ENCODE results near the gene MACROD2.
A peak's percentile ranks its signal among the peaks of the same experiment; 100 is the strongest.
"Not testable (repeated sequence)": the region's sequence is repeated elsewhere in the genome, so short reads cannot be mapped to it uniquely, and the experiment has no call there.

The MACROD2 gene

DNA sequence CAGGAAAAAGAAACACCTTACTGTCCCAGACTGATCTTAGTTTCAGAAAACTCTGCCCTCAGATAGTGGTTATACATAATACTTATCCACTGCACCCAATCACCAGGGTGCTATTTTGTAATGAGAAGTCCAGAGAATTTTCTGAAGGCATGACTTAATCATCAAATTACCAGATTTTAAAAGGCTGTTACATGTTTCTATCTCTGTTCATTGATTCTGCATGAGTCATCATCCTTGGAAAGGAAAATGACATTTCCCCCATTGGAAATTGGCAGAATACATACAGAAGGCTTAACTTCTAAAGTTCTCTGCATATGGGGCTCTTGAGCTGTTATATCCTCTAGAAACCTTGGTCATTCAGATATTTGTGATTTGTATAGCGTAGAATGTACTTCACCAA, 930.0 kb downstream of the MACROD2 start:
- in situ Hi-C loops (cut with HindIII; ENCODE audit: low sequenced_read_pairs), result no loop called here
- TF ChIP-seq CTCF (IDR thresholded peaks at IDR 0.05; ENCODE audit: low read depth, low read length, missing control alignments), result no peak
- H3K4me3 ChIP-seq (ENCODE audit: low read depth, low read length), result no peak overlapping the region
- peak; percentile 8 for DNase-seq (ENCODE audit: low read depth)

- DNase-seq (ENCODE audit: low read depth); in situ Hi-C loops (cut with HindIII; ENCODE audit: low sequenced_read_pairs); H3K4me3 ChIP-seq (ENCODE audit: low read depth, low read length): not testable (repeated sequence)
Observed at GRCh38 chr20:14926436-14926835, 931.1 kb downstream of the MACROD2 start.

- in situ Hi-C loops (cut with HindIII; ENCODE audit: low sequenced_read_pairs), result no loop called here
- no peak for DNase-seq (ENCODE audit: low read depth)
Observed at GRCh38 chr20:14928083-14928482, 932.8 kb downstream of the MACROD2 start.

DNA sequence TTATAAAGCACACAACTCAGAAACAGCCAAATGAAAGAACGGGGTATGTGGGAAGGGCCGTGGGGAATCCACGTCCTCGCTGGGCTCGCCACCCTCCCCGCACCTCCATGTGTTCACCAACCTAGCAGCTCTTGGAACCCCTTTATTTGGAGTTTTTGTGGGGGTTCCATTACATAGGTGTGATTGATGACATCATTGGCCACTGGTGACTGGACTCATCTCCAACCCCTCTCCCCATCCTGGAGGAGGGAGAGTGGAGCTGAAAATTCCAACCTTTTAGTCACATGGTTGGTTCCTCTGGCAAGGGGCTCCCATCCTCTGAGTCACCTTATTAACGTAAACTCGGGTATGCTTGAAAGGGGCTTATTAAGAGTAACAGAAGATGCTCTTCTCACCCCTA, 934.1 kb downstream of the MACROD2 start:
- TF ChIP-seq CTCF (IDR thresholded peaks at IDR 0.05; ENCODE audit: low read depth, low read length, missing control alignments), result no peak
- no peak overlapping the region for H3K4me3 ChIP-seq (ENCODE audit: low read depth, low read length)
- no peak for DNase-seq (ENCODE audit: low read depth)
- in situ Hi-C loops (cut with HindIII; ENCODE audit: low sequenced_read_pairs), result no loop called here

More at GRCh38 chr20:14928083-14928482, 932.8 kb downstream of the MACROD2 start:
- no peak overlapping the region for H3K4me3 ChIP-seq (ENCODE audit: low read depth, low read length)
- no peak for TF ChIP-seq CTCF (IDR thresholded peaks at IDR 0.05; ENCODE audit: low read depth, low read length, missing control alignments)

GRCh38 chr20:14932040-14932439, 936.7 kb downstream of the MACROD2 start:
- no peak overlapping the region for H3K4me3 ChIP-seq (ENCODE audit: low read depth, low read length)
- DNase-seq (ENCODE audit: low read depth), result no peak
- TF ChIP-seq CTCF (IDR thresholded peaks at IDR 0.05; ENCODE audit: low read depth, low read length, missing control alignments), result no peak
- in situ Hi-C loops (cut with HindIII; ENCODE audit: low sequenced_read_pairs), result no loop called here

GRCh38 chr20:14935285-14935684, 940.0 kb downstream of the MACROD2 start:
- no peak for TF ChIP-seq CTCF (IDR thresholded peaks at IDR 0.05; ENCODE audit: low read depth, low read length, missing control alignments)
- no peak overlapping the region for H3K4me3 ChIP-seq (ENCODE audit: low read depth, low read length)
- in situ Hi-C loops (cut with HindIII; ENCODE audit: low sequenced_read_pairs), result no loop called here

GRCh38 chr20:14937021-14937420, 941.7 kb downstream of the MACROD2 start:
- in situ Hi-C loops (cut with HindIII; ENCODE audit: low sequenced_read_pairs), result no loop called here
- H3K4me3 ChIP-seq (ENCODE audit: low read depth, low read length), result no peak overlapping the region
- DNase-seq (ENCODE audit: low read depth), result no peak
- TF ChIP-seq CTCF (IDR thresholded peaks at IDR 0.05; ENCODE audit: low read depth, low read length, missing control alignments), result no peak

More at GRCh38 chr20:14935285-14935684, 940.0 kb downstream of the MACROD2 start:
- no peak for DNase-seq (ENCODE audit: low read depth)

Data from astrocyte of the cerebellum (primary cell).